ENCODE data around the gene SYNGR2. TPM values are rescaled to one million over a fixed set of nuclear protein-coding genes. Genes with fewer than 3 reads are reported as not detected.

SYNGR2 gene
- total RNA-seq, 1 experiment from 2014 or later = 148 TPM

DNA sequence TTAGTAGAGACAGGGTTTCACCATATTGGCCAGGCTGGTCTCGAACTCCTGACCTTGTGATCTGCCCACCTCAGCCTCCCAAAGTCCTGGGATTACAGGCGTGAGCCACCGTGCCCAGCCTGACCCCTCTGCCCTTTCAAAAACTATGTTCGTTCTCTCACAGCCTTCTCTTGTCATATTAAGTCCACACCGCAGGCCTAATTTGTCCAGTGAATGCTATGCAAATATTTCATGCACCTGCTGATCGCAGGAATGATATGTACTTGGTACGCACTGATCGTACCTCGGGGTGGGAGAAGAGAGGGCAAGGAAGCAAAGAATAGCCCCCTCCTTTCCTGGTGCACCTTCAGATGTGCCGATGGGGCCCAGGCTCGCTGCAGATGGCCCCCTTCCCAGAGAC, 42.7 kb downstream of the SYNGR2 start:
- H3K27me3 ChIP-seq (ENCODE audit: insufficient read depth, low read length) = no peaks in the 10 kb centered on the region
- H2AFZ ChIP-seq (ENCODE audit: low read depth, low read length, poor library complexity, severe bottlenecking) = no peak overlapping the region
- no TSS peak for BruUV-seq (replicated peaks)
- ATAC-seq (no peak), DNase-seq (ENCODE audit: low read depth, low spot score) (no peak)
- H4K20me1 ChIP-seq (ENCODE audit: insufficient read depth) = no peaks in the 10 kb centered on the region
- intact Hi-C loops (cut with micrococcal nuclease) = no loop called here
- H3K9me2 ChIP-seq (ENCODE audit: insufficient read depth) = no peaks in the 10 kb centered on the region
- TF ChIP-seq POLR2AphosphoS5 (IDR thresholded peaks at IDR 0.05; ENCODE audit: low read depth, low read length) = no peak
- no peak for TF ChIP-seq FOSL1 (IDR thresholded peaks at IDR 0.05; ENCODE audit: low read depth)
- TF ChIP-seq TCF7L2 (IDR thresholded peaks at IDR 0.05; ENCODE audit: borderline replicate concordance, extremely low read depth, insufficient read depth, insufficient read length) = no peak
- TF ChIP-seq JUND (IDR thresholded peaks at IDR 0.05) = no peak
- no peak for TF ChIP-seq ZBTB33 (IDR thresholded peaks at IDR 0.05; ENCODE audit: extremely low read depth, insufficient replicate concordance, low read length)
- TF ChIP-seq YY1 (IDR thresholded peaks at IDR 0.05; ENCODE audit: extremely low read depth, insufficient replicate concordance, low read depth, low read length) = no peak
- no peak for TF ChIP-seq RAD21 (IDR thresholded peaks at IDR 0.05; ENCODE audit: low read depth)
- TF ChIP-seq SIN3A (IDR thresholded peaks at IDR 0.05; ENCODE audit: low read depth) = no peak
- TF ChIP-seq, protein P1, sequence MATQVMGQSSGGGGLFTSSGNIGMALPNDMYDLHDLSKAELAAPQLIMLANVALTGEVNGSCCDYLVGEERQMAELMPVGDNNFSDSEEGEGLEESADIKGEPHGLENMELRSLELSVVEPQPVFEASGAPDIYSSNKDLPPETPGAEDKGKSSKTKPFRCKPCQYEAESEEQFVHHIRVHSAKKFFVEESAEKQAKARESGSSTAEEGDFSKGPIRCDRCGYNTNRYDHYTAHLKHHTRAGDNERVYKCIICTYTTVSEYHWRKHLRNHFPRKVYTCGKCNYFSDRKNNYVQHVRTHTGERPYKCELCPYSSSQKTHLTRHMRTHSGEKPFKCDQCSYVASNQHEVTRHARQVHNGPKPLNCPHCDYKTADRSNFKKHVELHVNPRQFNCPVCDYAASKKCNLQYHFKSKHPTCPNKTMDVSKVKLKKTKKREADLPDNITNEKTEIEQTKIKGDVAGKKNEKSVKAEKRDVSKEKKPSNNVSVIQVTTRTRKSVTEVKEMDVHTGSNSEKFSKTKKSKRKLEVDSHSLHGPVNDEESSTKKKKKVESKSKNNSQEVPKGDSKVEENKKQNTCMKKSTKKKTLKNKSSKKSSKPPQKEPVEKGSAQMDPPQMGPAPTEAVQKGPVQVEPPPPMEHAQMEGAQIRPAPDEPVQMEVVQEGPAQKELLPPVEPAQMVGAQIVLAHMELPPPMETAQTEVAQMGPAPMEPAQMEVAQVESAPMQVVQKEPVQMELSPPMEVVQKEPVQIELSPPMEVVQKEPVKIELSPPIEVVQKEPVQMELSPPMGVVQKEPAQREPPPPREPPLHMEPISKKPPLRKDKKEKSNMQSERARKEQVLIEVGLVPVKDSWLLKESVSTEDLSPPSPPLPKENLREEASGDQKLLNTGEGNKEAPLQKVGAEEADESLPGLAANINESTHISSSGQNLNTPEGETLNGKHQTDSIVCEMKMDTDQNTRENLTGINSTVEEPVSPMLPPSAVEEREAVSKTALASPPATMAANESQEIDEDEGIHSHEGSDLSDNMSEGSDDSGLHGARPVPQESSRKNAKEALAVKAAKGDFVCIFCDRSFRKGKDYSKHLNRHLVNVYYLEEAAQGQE (IDR thresholded peaks at IDR 0.05; ENCODE audit: low read depth) = no peak
- no peak for TF ChIP-seq ZFX (IDR thresholded peaks at IDR 0.05)
- TF ChIP-seq MAX (IDR thresholded peaks at IDR 0.05) = no peak
- no peak for TF ChIP-seq EZH2phosphoT487 (IDR thresholded peaks at IDR 0.05; ENCODE audit: borderline replicate concordance)
- no peak for TF ChIP-seq SRF (IDR thresholded peaks at IDR 0.05; ENCODE audit: low read depth)
- no peak for TF ChIP-seq CEBPB (IDR thresholded peaks at IDR 0.05; ENCODE audit: low read depth)
- TF ChIP-seq EGR1 (IDR thresholded peaks at IDR 0.05; ENCODE audit: low read depth) = no peak
- no peak for TF ChIP-seq CBX3 (IDR thresholded peaks at IDR 0.05; ENCODE audit: low read depth)
- TF ChIP-seq, protein P2, sequence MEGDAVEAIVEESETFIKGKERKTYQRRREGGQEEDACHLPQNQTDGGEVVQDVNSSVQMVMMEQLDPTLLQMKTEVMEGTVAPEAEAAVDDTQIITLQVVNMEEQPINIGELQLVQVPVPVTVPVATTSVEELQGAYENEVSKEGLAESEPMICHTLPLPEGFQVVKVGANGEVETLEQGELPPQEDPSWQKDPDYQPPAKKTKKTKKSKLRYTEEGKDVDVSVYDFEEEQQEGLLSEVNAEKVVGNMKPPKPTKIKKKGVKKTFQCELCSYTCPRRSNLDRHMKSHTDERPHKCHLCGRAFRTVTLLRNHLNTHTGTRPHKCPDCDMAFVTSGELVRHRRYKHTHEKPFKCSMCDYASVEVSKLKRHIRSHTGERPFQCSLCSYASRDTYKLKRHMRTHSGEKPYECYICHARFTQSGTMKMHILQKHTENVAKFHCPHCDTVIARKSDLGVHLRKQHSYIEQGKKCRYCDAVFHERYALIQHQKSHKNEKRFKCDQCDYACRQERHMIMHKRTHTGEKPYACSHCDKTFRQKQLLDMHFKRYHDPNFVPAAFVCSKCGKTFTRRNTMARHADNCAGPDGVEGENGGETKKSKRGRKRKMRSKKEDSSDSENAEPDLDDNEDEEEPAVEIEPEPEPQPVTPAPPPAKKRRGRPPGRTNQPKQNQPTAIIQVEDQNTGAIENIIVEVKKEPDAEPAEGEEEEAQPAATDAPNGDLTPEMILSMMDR (IDR thresholded peaks at IDR 0.05 in 2 of 3, conservative IDR thresholded peaks at IDR 0.05 in 1 of 3; ENCODE audit: borderline replicate concordance in 1 of 3, insufficient read depth in 1 of 3, low read depth in 2 of 3, low read length in 2 of 3) = no peak
- TF ChIP-seq, protein P3, sequence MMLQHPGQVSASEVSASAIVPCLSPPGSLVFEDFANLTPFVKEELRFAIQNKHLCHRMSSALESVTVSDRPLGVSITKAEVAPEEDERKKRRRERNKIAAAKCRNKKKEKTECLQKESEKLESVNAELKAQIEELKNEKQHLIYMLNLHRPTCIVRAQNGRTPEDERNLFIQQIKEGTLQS (IDR thresholded peaks at IDR 0.05) = no peak
- no peak for TF ChIP-seq ELF1 (IDR thresholded peaks at IDR 0.05; ENCODE audit: borderline replicate concordance, low read depth)
- TF ChIP-seq EZH2 (IDR thresholded peaks at IDR 0.05) = no peak
- H3K9me3 ChIP-seq (ENCODE audit: control insufficient read depth in 1 of 2, insufficient read depth in 1 of 2, low read depth in 1 of 2, low read length in 2 of 2) = no peaks in the 10 kb centered on the region
- peaks cover 13 to 20% of the 10 kb centered on the region in 2 experiments for H3K4me1 ChIP-seq (ENCODE audit: control insufficient read depth in 1 of 2, insufficient read depth in 2 of 2, low read length in 2 of 2)
- no peak overlapping the region for H3K27ac ChIP-seq (ENCODE audit: low read depth, low read length)
- H3K79me2 ChIP-seq (ENCODE audit: insufficient read depth, low read length) = peaks cover 20% of the 10 kb centered on the region
- H3K4me2 ChIP-seq (ENCODE audit: low read length) = no peak overlapping the region
- CTCF ChIA-PET = no interaction called here
- no peak overlapping the region for H3K9ac ChIP-seq (ENCODE audit: low read length)
- H3K36me3 ChIP-seq (ENCODE audit: control insufficient read depth in 1 of 2, insufficient read depth in 2 of 2, low read length in 2 of 2) = peaks cover 0 to 5% of the 10 kb centered on the region in 2 experiments; a peak in 1 of 4 replicates
- RAD21 ChIA-PET (ENCODE audit: low non-redundant PET in 1 of 2, low total read pairs in 2 of 2, uncharacterized antibody in 2 of 2, unreplicated experiment in 2 of 2) = no interaction called here
- POLR2A ChIA-PET = no interaction called here
- H3K4me3 ChIP-seq (replicated peaks in 1 of 2; ENCODE audit: low read depth in 1 of 2, low read length in 2 of 2) = no peak overlapping the region
